HL-60 (cell line): ENCODE data around the gene LIPK.
A peak's percentile ranks its signal among the peaks of the same experiment; 100 is the strongest.
"Not testable (repeated sequence)": the region's sequence is repeated elsewhere in the genome, so short reads cannot be mapped to it uniquely, and the experiment has no call there.

Source experiments
- DNase-seq, 2 experiments: peaks; one replicate each; pipeline ENCODE4 v3.0.0-alpha.2; 2010 to 2020; ENCODE audit warnings: low read depth in 1 of 2, low spot score in 1 of 2
- H3K27ac ChIP-seq: fragments of 250-450 bp; sonication (Bioruptor Pico); replicated peaks from 2 replicates; pipeline ENCODE4 v1.5.1; 2020; ENCODE audit warnings: mild to moderate bottlenecking, moderate library complexity
- H3K27me3 ChIP-seq: fragments of 250-450 bp; sonication (Bioruptor Pico); 2 replicates; pipeline ENCODE4 v1.5.1; 2021; ENCODE audit warnings: mild to moderate bottlenecking, moderate library complexity; ENCODE audit not compliant: insufficient read depth, poor library complexity, severe bottlenecking
- H3K4me3 ChIP-seq: replicated peaks from 2 replicates; pipeline ENCODE4 v1.5.1; 2011; ENCODE audit warnings: mild to moderate bottlenecking, control low read depth, low read length; ENCODE audit not compliant: insufficient read depth
- CTCF ChIP-seq: IDR thresholded peaks from one replicate; pipeline ENCODE4 v1.5.1; 2011; ENCODE audit warnings: low read length, control low read depth, inconsistent platforms; ENCODE audit not compliant: insufficient read depth
- GABPA ChIP-seq: IDR thresholded peaks from 2 replicates; pipeline ENCODE4 v1.6.1; 2012; ENCODE audit warnings: low read depth
- POLR2AphosphoS5 ChIP-seq: IDR thresholded peaks from 2 replicates; pipeline ENCODE4 v1.6.1; 2012; ENCODE audit warnings: low read depth
- SPI1 ChIP-seq: IDR thresholded peaks from 2 replicates; pipeline ENCODE4 v1.6.1; 2012; ENCODE audit warnings: low read depth, mild to moderate bottlenecking, borderline replicate concordance
- TF ChIP-seq, protein P1 (sequence below): IDR thresholded peaks from 2 replicates; pipeline ENCODE4 v1.6.1; 2012; ENCODE audit warnings: low read depth; ENCODE audit not compliant: insufficient replicate concordance

Gene LIPK

DNA sequence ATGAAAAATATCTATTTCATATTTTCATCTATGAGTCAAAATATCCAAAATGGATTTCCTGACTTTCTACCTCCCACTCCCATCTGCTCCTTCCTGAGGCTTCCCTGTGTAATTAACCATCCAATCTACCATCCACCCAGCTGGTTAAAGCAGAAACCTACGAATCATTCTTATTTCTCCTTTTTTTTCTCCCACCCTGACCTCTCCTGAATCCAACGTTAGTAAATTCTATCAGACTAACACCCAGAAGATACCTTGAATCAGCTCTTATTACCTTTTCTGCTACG lies 45.5 kb upstream of the LIPK start:
- Histone ChIP-seq H3K27ac (no peak overlapping the region), H3K4me3 (no peak overlapping the region), H3K27me3 (no peaks in the 10 kb centered on the region)
- TF ChIP-seq, protein P1, sequence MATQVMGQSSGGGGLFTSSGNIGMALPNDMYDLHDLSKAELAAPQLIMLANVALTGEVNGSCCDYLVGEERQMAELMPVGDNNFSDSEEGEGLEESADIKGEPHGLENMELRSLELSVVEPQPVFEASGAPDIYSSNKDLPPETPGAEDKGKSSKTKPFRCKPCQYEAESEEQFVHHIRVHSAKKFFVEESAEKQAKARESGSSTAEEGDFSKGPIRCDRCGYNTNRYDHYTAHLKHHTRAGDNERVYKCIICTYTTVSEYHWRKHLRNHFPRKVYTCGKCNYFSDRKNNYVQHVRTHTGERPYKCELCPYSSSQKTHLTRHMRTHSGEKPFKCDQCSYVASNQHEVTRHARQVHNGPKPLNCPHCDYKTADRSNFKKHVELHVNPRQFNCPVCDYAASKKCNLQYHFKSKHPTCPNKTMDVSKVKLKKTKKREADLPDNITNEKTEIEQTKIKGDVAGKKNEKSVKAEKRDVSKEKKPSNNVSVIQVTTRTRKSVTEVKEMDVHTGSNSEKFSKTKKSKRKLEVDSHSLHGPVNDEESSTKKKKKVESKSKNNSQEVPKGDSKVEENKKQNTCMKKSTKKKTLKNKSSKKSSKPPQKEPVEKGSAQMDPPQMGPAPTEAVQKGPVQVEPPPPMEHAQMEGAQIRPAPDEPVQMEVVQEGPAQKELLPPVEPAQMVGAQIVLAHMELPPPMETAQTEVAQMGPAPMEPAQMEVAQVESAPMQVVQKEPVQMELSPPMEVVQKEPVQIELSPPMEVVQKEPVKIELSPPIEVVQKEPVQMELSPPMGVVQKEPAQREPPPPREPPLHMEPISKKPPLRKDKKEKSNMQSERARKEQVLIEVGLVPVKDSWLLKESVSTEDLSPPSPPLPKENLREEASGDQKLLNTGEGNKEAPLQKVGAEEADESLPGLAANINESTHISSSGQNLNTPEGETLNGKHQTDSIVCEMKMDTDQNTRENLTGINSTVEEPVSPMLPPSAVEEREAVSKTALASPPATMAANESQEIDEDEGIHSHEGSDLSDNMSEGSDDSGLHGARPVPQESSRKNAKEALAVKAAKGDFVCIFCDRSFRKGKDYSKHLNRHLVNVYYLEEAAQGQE, result no peak
- TF ChIP-seq CTCF (no peak), POLR2AphosphoS5 (no peak)
- no peak for DNase-seq

- DNase-seq, result no peak
- Histone ChIP-seq H3K27ac (no peak overlapping the region), H3K27me3 (no peaks in the 10 kb centered on the region), H3K4me3 (no peak overlapping the region)
- TF ChIP-seq, protein P1, result no peak
- TF ChIP-seq POLR2AphosphoS5, result no peak
- TF ChIP-seq CTCF, result no peak
- no peak for TF ChIP-seq GABPA
These were observed 45.0 kb upstream of the LIPK start for GRCh38 chr10:88661018-88661417.

GRCh38 chr10:88661577-88661976 lies 44.5 kb upstream of the LIPK start:
- no peak overlapping the region for H3K4me3 ChIP-seq
- DNase-seq, result no peak
- no peaks in the 10 kb centered on the region for H3K27me3 ChIP-seq
- TF ChIP-seq CTCF, result no peak
- peak; percentile 57 for TF ChIP-seq SPI1
- TF ChIP-seq, protein P1, result no peak
- TF ChIP-seq POLR2AphosphoS5, result no peak
- no peak overlapping the region for H3K27ac ChIP-seq

- H3K27me3 ChIP-seq, DNase-seq, H3K4me3 ChIP-seq, H3K27ac ChIP-seq: not testable (repeated sequence)
These were observed 42.9 kb upstream of the LIPK start for GRCh38 chr10:88663153-88663552.
